Left lobe of liver (tissue), 2 donors: ENCODE results near the gene POLR1A. TPM values are rescaled to one million over a fixed set of nuclear protein-coding genes. Genes with fewer than 3 reads are reported as not detected.

Source experiments
- ATAC-seq: fragments of 200-7000 bp; cut with Tn5 transposase; one replicate; pipeline ENCODE4 v1.9.1; 2020; ENCODE audit warnings: mild to moderate bottlenecking, moderate library complexity
- DNase-seq: peaks from one replicate; pipeline ENCODE4 v3.0.0-alpha.2; 2020; ENCODE audit warnings: low spot score
- total RNA-seq: library from RNA; stranded (reverse); gene quantifications from one replicate; pipeline ENCODE4 v1.2.1, GENCODE V29; 2021
- donor health status: DM: no; HTN: no; CAD: no; lungs with moderate emphysema.
- donor health status: DM: no; HTN: yes; CAD: no.

POLR1A gene
- total RNA-seq, 1 donor from 2014 or later = 12.1 TPM

GRCh38 chr2:86039178-86039962 is 66.3 kb downstream of the POLR1A start:
- no peak for ATAC-seq
- DNase-seq = peak; percentile 39

- no peak for DNase-seq
- ATAC-seq = no peak
Measured at GRCh38 chr2:86038291-86039081, 67.2 kb downstream of the POLR1A start.

GRCh38 chr2:86037795-86038192 is 67.9 kb downstream of the POLR1A start:
- ATAC-seq = no peak
- DNase-seq = no peak

- no peak for DNase-seq
Measured at GRCh38 chr2:86037141-86037794, 68.4 kb downstream of the POLR1A start.

GRCh38 chr2:86036669-86037138 is 69.0 kb downstream of the POLR1A start:
- ATAC-seq (no peak), DNase-seq (no peak)

More at GRCh38 chr2:86037141-86037794, 68.4 kb downstream of the POLR1A start:
- no peak for ATAC-seq

- ATAC-seq (peak; percentile 88), DNase-seq (peak; percentile 77)
Measured at GRCh38 chr2:86035883-86036668, 69.6 kb downstream of the POLR1A start.

GRCh38 chr2:86035376-86035882 is 70.3 kb downstream of the POLR1A start:
- peak; percentile 8 for ATAC-seq
- no peak for DNase-seq

- ATAC-seq = no peak
- DNase-seq = no peak
Measured at GRCh38 chr2:86033751-86034692, 71.7 kb downstream of the POLR1A start.

- ATAC-seq = no peak
- DNase-seq = no peak
Measured at GRCh38 chr2:86032861-86033595, 72.7 kb downstream of the POLR1A start.

- ATAC-seq (no peak), DNase-seq (no peak)
Measured at GRCh38 chr2:86031606-86032005, 74.1 kb downstream of the POLR1A start.

GRCh38 chr2:86031151-86031550 is 74.5 kb downstream of the POLR1A start:
- no peak for ATAC-seq
- DNase-seq = no peak

GRCh38 chr2:86029873-86030272 is 75.8 kb downstream of the POLR1A start:
- DNase-seq (no peak), ATAC-seq (no peak)

- DNase-seq (peak; percentile 62), ATAC-seq (peak; percentile 66)
Measured at GRCh38 chr2:86028766-86029381, 76.8 kb downstream of the POLR1A start.

- ATAC-seq (peak; percentile 11), DNase-seq (no peak)
Measured at GRCh38 chr2:86027922-86028765, 77.5 kb downstream of the POLR1A start.

GRCh38 chr2:86027196-86027921 is 78.3 kb downstream of the POLR1A start:
- DNase-seq = no peak
- ATAC-seq = no peak

GRCh38 chr2:86026744-86027065 is 79.0 kb downstream of the POLR1A start:
- no peak for ATAC-seq
- DNase-seq = no peak
